KBM-7 (cell line): ENCODE data around the gene PNMA1.
"Not testable (repeated sequence)": the region's sequence is repeated elsewhere in the genome, so short reads cannot be mapped to it uniquely, and the experiment has no call there.

Source experiments
- DNase-seq: peaks from one replicate; pipeline ENCODE4 v3.0.0-alpha.2; 2015
- in situ Hi-C: fragments of 300-500 bp; cut with MboI; formaldehyde crosslinking; loops from 2 replicates; pipeline ENCODE4 v1.14.3; 2020; ENCODE audit warnings: low sequenced_read_pairs, low pct_unique_long_range_greater_than_20kb, mixed read lengths

The PNMA1 gene

DNA sequence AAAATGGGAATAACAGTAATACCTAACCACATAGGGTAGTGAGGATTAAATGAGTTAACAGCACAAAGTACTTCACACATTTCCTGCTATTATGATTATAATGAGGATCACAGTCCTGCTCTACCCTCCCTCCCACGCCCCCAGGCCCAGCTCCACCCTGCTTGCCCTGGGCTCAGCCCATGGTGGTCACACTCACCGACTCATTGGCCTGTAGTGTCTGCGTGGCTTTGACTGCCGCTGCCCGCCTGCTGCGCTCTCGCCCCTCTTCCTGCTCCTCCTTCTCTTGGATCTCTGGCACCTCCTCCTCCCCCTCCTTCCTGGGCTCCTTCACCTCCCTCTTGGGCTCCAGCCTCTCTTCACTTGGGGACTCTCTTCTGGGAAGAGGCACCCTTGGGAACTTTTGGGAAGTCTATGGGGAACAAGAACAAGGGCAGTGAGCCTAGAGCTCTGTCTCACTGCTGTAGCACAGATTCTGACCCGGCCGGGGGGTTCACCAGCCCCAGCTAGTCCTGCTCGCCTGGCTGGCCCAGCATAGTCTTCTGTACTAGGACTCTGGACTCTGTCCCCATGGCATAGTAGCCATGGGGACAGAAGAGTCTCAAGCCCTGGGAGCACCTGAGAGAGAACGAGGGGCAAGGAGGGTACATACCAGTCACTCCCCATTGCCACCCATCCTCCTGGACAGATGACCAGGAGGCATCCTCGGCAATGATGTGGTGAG is 7.1 kb upstream of the PNMA1 start:
- in situ Hi-C loops: no loop called here
- no peak for DNase-seq

DNA sequence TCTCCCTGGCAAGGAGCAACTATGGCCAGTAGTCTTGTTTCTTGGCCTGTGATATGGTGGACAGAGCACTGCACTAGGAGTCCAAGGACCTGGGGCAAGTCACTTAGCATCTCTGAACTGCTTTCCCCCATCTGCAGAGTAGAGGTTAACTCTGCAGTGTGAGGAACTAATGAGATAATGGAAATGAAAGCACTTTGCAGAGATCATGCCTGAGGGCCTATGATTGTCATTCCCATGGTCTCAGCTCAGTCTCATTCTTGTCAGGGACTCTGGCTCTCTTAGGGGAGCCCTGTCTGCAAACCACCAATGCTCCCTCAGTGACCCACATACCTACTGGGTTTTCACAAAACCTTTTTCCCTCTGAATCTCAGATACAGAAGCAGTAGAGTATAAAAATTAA is 6.5 kb upstream of the PNMA1 start:
- DNase-seq: no peak
- in situ Hi-C loops: no loop called here

DNA sequence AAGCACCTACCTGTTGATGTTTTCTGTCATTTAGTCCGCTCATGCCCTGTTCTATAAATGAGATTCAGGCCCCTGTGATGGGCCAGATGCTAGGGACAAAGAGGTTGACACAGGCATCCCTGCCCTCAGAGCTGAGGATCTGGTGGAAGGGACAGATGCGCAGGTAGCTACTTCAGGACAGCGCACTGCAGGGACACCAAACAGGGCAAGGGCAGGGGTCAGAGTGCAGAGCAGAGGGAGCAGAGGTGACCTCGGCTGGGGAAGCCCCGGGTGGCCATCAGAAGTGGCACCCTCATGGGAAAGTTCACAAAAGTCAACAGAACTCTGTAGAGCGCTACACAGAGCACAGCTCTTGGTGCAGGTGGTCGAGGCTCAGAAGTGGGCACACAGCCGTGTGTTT is 5.6 kb upstream of the PNMA1 start:
- no peak for DNase-seq
- in situ Hi-C loops: no loop called here

DNA sequence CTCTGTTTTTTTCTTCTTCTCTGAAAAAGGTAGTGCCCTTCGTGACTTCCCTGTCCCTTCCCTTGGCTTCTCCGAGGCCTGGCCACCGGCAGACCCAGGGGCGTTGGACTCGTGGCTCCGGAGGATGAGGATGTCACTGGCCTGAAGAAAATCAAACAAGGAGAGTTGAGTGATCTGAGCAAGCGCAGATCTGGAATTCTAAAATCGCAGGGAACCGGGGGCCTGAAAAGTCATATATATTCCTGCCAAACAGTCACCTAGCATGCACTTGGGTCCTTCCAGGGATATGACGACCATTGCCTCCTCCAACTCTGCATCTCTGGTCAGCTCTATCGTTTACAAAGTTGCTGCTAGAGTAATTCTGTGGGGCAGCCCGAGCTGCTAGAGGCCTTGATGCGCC is 5.2 kb upstream of the PNMA1 start:
- in situ Hi-C loops: no loop called here
- DNase-seq: no peak

DNA sequence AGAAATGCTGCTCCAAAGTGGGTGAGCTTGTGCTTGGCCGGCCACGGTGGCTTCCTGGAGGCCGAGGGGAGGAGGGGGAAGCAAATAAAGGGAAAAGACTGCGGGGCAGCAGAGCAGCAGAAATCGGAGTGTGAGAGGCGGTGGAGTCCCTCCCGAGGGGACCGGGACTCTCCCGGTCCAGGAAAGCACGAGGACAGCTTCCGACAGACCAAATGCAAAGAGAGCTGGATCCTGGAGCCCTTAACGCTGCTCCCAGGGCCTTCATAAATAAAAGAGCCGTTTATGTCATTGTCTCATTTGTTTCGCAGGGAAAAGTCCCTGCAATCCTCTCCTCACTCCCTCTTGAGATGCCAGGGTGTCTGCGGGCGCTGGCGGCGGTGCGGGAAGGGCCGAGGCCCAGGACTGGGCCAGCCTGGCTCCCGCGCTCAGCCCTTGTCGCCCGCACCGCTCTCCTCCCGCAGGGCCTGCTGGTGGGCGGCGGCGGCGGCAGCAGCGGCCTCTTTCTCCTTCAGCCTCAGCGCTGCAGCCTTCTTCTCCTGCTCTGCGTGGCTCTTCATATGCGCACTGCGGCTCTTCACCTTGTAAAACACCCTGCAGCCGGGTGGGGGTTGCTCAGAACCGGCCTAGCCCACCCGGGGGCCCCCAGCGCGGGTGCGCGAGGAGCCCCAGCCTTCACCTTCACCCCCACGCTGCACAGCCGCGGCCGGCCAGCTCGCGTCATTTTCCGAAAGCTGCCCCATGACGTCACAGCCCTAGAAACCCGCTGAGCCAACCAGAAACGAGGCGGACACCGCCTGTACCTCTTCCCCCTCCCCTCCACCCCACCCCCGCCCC is 4.5 kb upstream of the PNMA1 start:
- no peak for DNase-seq
- in situ Hi-C loops: no loop called here

DNA sequence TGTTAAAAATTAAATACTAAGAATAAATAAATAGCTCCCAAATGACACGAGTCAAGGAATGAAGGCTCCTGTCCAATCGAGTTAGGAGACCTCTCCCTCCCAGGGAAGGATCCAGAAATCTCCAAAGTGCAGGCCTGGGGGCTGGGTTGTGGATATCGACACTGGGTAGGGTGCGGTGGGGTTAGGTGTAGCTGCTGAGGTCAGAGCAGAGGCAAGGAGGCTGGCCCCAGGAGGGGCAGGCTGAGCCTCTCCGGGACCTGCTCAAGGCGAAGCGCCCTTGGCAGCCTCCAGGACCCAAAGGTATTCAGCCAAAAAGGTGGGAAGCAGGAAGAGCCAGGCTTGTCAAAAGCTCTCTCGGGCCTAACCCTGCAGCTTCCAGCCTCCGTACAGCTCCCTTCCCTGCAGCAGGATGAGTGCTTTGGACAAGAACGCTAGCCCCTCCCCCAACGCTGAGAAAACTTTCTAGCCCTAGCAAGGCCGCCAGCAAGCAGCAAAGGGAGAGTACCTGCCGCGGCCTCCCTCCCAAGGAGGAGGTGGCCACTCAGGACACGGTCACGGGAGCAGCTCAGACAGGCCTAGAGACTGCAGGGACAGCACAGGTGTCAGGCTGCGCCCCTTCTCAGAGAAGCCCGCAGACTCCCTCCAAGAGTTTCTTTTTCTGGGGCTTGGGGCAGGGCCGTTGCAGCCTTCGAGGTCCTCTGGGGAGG is 3.7 kb upstream of the PNMA1 start:
- DNase-seq: no peak
- in situ Hi-C loops: no loop called here

DNA sequence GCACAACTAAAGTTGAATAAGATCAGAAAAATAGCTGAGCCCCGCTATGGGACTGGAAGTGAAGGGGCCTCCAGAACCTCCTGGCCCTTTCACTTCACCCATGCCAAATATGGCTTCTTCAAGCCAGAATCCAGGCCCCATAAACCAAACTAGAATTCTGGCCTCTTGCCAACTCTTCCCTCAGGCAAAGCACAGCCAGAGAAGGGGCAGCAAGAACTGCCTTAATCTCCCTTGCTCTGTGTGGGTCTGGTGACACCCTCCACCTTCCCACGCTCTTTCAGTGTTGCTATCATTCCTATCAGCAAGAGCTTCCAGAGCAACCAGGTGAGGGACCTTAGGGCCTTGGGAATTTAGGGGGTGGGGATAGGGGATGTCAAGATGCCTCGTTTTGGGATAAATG is 3.1 kb upstream of the PNMA1 start:
- no peak for DNase-seq
- in situ Hi-C loops: no loop called here

DNA sequence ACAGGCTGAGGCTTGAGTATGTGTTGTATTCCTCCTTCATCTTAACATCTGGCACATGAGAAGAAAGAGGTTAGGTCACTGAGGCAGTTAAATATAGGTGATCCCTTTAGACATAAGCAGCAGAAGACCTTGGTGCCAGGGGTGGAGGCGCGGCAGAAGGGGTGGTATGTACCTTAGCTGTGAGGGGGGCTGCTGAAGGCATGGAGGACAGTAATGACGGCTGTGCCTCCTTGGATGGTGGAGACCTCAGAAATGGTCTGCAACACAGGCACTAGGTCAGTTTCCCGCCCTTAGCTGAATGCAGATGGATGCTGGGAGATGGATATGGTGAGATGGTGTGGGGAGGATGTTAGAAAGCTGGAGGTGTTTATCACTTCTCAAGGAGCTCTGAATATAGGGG is 1.5 kb upstream of the PNMA1 start:
- no peak for DNase-seq
- in situ Hi-C loops: no loop called here

DNA sequence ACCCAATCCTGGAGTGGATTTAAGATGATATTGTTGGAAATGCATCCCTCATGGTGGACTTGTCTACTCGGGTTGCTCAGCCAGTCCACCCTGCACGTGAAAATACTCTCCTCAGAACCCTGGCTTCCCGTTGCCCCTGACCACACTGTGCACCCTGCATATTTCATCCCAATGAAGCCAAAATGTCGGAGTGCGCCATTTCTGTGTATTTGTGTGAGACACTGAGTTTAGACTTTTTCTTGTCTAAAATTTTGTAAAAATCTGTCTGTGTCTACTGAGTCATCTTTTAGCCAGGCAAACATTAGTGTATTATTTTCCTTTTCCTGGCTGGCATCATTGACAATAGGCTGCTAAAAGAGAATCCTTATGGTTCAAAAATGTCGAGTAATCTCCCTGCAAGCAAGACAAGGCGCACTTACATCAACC is 485 bp upstream of the PNMA1 start:
- DNase-seq: no peak
- in situ Hi-C loops: no loop called here

DNA sequence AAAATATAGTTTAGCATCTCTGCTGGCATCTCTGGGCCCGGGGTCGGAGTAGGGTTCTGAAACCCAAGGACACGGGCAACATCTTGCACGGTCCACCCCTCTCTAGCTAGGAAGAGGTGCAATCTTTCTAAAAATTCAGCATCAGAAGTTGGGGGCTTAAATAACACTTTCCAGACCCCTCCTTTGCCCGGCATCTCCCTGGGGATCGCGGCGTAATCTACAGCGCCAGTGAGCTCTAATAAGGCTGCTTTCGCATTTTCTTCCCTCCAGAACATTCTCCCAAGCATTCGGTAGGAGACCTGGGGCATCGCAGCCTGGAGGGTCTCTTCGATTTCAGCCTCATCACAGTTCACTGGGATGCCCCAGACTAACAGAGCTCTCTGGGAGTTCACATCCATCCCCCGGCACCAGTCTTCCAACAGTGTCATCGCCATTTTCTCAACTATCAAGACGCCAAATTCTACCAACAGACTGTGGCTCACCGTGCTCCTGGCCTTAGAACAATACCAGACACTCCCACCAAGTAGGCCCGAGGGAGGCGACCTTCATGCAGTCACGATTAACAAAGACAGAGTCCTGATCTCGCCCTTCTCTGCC is 880 bp downstream of the PNMA1 start:
- in situ Hi-C loops: no loop called here
- DNase-seq: no peak

DNA sequence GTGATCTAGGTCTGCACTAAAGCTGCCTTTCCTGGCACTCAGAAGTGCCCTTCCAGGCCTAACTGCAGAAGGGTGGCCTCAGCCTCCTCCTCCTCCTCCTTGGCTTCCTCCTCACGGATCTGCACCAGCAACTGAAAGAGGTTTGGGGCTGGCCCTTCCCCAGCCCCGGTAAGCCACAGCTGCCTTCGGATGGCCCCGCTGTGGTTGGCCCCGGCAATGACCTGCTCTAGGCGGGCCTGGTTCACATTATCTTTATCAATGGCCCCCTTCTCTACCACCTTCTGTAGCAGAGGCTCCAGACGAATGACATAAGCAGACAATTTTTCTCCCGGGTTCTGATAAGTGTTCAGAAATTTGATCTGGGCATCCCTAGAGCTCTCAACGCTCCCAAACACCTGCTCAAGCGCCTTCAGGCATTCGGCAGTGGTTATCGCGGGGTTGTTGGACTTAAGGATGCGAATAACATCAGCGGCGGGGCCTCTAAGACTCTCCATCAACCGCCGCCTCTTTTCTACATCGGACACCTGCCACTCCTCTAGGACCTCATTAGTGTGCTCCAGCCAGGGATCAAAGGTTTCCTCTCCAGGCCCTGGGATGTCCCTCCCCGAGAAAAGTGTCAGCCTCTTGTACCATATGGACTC is 1.5 kb downstream of the PNMA1 start:
- in situ Hi-C loops: no loop called here

DNA sequence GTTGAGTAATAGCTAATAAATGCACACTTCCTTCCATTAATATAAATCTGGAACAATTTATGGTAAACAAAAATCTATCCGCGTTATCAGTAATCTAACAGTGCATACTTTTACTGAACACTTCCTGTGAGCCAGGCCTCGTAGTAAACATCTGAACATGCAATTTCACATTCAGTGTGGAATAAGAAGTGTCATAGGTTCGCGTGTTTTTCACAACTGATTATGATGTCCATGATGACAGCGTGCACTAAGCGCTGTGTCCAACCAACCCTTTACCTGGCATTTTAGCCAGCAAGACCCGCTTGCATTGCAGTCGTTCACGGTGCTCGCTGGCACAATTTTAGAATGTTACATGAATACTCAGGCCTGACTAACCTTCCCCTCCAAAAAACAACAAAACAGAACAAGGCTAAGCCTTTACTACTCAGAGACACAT is 2.1 kb downstream of the PNMA1 start:
- DNase-seq: no peak
- in situ Hi-C loops: no loop called here

More for the DNA sequence above, 1.5 kb downstream of the PNMA1 start:
- peak; percentile 68 for DNase-seq

DNA sequence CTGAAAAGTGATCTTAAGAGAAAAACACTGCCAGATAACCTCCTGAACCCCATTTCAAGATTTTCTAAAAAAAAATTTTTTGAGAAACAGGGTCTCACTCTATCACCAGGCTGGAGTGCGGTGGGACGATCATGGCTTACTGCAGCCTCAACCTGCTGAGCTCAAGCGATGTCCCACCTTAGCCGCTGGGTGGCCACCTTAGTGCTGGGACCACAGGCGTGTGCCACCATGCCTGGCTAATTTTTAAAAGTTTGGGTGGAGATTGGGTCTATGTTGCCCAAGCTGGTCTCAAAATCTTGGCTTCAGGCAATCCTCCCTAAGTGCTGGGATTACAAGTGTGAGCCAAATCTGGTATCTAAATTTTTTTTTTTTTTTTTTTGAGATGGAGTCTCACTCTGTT is 3.4 kb downstream of the PNMA1 start:
- in situ Hi-C loops: no loop called here
- no peak for DNase-seq

DNA sequence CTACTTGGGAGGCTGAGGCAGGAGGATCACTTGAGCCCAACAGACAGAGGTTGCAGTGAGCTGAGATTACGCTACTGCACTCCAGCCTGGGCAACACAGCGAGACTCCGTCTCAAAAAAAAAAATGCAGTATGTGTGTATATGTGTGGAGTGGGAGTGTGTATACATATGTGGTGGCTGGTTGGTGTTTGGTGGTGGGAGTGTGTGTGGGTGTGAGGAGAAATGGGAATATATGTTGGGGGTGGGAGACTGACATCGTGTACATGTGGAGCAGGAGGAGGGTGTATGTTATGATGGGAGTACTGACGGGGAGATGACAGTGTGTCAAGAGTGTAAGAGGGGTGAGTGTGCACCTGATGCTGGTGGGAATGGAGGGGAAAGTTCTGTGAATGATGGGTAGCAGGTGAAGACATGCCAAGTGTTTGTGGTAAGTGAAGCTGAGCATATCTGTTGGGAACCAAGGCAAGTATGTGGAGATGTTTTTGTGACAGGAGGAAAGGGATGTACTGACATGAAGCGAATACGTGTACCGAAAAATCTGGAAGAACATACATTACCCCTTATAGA is 4.2 kb downstream of the PNMA1 start:
- in situ Hi-C loops: no loop called here
- DNase-seq: no peak

DNA sequence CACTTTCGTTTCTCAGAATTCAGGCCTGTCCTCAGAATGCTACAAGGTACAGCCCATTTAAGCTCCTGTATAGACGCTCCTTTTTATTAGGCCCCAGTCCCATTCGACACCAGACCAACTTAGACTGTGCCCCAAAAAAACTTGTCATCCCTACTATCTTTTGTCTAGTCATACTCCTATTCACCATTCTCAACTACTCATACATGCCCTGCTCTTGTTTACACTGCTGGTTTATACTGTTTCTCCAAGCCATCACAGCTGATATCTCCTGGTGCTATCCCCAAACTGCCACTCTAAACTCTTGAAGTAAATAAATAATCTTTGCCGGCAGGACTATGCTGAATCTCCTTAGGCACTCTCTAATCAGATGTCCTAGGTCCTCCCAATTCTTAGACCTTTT is 6.1 kb downstream of the PNMA1 start:
- DNase-seq, in situ Hi-C loops: not testable (repeated sequence)

DNA sequence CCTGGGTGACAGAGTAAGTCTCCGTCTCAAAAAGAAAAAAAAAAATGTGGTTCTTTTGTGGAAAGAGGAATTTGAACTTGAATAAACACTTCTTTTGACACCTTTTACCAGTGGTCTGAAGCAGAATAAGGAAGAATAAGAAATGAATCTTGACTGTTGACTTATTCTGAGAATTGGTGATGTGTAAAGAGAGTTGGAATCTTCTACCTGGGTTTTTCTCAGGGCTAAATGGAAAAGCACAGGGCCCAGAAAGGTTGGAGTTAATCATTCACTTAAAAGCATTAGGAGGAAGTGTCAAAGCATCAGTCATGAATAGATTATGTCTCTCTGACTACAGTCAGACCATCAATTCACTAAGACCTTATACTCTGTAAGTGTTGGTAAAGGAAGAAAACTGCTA is 13.9 kb downstream of the PNMA1 start:
- in situ Hi-C loops: no loop called here
- DNase-seq: no peak

DNA sequence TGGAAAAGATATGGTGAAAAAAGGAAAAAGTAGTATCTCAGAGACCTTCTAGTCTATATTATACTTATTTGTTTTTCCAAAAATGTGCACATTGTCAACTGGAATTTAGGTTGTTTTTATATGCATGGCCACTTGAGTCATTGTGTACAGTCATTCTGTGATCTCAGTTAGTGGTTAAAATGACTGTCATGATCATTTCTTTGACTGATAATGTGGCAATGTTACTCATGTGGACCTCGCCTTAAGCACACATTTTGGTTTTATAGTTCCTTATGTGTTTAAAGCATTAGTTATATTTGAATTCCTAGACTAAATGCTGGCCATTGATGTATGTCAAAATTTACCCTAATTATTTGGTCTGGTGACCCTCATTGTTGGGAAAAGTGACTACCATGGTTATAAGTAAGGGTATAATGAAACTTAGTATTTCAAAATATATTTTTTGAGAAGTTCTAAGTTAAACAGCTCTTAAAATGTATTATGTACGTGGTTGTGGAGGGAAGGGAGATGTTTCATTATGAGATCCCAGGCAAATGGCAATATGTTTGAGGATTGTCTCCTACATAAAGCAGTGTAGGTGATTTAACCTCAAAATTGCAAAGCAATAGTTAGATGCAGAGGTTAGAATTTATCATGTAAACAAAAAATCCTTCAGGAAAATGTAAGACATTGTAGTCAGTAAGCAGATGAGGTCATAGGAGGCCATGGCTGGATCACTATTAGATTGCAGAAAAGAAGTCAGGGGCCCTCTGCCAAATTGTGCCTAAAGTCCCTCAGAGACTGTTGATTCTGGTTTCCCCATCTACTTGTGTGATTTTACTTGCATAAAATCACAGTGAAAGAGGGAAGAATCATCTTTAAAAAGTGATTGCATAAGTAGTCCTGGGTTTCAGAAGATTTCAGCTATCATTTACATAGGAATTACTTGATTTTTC is 17.5 kb downstream of the PNMA1 start:
- no peak for DNase-seq
- in situ Hi-C loops: no loop called here

DNA sequence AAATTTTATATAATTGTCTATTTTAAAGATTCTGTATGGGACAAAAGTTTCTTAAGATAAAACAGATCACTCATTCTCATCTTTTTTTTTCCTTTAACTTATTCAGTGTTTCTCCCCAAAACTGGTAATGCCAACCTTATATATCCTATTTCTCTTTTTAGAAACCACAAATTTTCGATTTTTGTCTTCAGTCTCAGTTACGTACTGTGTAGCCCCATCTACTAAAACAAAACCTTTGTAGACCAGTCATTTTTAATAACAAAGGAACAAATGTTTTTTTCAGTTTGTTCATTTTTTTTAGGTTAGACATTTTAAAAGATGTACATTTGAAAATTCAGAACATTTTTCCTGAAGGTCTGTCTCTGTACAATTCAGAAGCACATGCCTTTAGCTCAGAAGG is 18.2 kb downstream of the PNMA1 start:
- in situ Hi-C loops: no loop called here
- DNase-seq: no peak
